Measurements from ENCODE around the gene DNMT1.

The DNMT1 gene

DNA sequence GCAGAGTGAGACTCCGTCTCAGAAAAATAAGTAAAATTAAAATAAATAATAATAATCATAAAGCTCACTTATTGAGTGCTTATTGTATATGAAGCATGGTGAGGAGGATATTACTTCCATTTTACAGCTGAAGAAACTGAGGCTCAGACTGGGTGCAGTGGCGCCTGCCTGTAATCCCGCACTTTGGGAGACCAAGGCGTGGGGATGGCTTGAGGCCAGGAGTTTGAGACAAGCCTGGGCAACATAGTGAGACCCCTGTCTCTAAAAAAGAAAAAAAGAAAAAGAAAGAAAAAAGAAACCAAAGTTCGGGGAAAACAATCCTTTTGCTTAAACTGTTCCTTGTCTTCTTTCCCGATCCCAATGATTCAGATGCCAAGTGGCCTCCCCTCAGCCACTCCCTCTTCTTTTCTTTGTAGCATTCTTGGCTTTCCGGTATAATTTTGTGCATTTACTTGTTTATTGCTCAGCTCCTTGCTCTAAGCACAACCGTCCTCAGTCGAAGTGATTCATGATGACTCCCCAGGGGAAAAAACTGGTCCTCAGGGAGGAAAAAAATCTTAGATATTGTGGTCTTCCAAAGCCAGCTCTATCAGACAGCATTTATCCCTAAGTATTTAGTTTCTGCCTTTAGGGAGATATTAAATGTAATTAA is 74.1 kb downstream of the DNMT1 start:
- H3K4me3 ChIP-seq, result peak overlapping the region in 5 of 7 experiments; percentile 0 to 86 (median 8)
- H3K27ac ChIP-seq, result peak overlapping the region in 18 of 21 experiments; percentile 10 to 96 (median 82)

DNA sequence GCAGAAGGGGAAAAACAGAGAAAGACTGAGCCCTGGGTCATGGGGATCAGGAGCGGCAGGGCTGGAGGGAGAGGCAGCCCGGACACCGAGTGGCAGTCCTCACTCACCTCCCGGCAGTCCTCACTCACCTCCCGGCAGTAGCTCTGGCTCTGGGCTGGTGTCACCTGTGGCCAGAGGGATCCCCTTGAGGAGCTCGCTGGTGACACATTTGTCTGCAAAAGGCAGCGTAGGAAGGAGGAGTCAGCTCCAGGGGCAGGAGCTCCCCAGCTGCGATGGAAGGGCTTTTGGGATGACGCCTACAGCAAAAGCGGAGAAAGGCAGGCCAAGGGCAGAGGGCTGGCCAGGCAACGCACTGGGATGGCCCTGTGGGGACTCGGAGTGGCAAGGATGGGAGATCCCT is 75.8 kb downstream of the DNMT1 start:
- peak overlapping the region; percentile 34 to 97 (median 86) for H3K27ac ChIP-seq
- H3K4me3 ChIP-seq, result peak overlapping the region; percentile 58 to 86 (median 75)

DNA sequence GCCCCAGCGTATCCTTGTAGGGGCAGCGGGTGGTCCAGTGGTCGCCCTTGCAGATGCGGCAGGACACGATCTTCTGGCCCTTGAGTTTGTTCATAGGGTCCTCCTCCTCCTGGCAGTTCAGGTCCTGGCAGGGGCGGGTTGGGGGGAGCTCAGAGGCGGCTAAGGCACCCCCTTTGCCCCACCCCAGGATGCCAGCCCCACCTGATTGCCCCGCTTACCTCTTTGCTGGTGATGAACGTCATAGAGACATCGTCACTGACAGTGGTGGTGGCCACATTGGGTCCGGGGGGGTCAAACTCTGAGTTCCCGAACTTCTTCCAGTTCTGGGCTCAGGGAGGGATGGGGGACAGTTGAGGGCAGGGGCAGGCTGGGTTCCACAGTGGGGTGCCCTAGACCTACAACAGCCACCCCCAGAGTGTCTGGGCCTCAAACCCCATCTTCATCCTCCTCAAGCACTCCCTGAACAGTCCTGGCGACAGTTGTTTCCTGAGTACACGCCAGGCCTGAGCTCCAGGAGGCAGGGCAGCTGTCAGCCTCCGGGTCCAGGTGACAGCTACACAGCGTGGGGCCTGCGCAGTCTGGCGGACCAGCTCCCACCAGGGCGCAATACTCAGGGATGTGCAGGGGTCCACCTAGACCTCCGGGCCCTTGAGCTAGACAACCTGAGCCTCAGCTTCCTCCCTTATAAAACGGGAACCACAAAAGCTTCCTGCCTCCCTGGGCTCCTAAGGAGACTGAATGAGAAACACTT is 77.7 kb downstream of the DNMT1 start:
- Histone ChIP-seq H3K27ac (no peak overlapping the region), H3K4me3 (no peak overlapping the region)

DNA sequence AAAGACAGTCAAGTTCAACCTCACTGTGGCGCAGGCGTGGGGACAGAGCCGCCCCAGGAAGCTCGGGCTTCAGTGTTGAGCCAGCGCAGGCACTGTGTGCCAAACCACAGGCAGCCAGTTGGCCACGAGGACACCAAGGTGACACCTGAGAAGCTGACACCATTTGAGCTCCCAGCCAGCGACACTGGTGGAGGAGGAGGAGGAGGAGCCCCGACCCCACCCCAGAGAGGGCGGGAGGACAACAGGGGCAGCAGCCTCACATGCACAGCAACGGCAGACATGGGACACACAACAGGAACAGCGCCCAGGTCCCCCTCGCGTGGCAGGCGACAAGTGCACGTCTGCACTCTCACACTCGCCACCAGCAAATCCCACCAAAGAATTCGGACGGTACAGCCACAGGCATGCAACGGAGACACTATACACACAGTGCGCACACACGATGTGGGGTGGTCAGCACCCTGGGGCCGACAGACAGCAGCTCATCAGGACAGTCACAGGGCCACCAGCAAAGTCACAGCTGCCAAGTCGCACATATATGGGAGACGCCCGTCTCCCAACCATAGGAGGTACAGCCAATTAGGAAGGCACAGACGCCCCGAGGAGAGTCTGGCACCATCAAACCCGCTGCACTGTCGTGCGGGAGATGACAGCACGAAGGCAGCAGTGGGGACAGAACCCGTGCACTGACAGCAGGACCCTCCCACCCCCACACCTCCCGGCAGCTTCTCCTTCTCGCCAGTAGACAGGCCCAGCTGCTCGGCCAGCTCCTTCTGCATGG is 78.5 kb downstream of the DNMT1 start:
- H3K4me3 ChIP-seq, result no peak overlapping the region
- no peak overlapping the region for H3K27ac ChIP-seq

DNA sequence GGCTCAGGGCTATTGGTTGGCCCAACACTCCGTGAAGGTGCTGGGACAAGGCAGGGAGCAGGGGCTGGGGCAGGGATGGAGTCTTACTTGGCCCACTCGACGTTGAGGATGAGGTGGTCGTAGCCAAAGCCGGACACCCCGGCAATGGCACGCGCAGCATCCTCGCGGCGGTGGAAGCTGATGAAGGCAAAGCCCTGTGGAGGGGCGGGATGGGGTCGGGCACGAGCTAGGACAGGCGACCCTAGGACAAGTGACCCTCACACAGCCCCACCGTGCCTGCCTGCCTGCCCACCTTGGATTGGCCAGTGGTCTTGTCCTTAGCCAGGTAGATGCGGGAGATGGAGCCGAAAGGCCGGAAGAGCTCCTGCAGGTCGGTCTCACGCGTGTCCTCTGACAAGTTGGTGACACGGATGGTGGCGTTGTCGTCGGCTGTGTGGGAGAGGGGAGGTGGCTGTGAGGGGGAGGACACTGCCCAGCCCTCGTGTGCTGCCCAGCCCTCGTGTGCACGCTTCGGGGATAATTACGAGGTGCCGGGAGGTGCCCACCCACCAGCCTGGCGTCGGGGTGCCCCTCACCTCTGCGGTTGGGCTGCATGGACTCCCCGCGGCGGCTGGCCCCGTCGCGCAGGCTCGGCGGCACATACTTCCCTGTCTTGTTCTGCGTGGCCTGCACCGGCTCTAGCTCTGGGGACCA is 79.2 kb downstream of the DNMT1 start:
- Histone ChIP-seq H3K4me3 (no peak overlapping the region), H3K27ac (no peak overlapping the region)

DNA sequence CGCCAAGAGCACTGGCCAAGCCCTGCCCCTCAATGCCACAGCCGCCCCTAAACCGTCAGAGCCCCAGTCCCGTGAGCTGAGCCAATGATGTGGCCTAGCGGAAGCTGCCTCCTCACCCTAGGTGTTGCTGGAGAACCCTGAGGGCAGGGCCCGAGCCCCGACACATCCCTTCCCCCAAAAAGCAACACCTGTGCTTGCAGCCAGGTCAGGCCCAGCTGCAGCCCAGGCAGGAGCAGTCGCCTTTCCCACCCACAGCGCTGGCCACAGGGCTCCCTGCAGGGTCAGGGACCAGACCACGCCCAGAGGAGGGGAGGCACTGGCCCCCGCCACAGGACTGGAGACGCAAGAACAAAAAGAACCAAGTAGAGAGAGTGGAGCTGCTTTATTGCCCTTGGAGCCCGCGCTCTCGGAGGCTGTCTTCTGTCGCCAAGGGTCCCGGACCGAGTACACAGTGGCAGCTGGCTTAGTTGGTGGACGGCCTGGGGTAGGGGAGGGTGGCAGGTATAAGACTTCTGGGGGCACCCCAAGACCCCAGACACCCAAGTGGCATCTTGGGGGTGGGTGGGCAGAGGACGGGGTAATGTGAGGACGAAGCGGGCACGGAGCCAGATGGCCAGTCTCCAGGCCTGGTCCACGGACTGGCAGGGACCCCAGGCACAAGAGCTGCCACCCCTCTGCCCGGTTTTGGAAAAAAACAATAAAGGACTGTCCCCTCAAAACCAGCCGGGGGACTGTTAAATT is 79.9 kb downstream of the DNMT1 start:
- no peak overlapping the region for H3K4me3 ChIP-seq
- H3K27ac ChIP-seq, result no peak overlapping the region

DNA sequence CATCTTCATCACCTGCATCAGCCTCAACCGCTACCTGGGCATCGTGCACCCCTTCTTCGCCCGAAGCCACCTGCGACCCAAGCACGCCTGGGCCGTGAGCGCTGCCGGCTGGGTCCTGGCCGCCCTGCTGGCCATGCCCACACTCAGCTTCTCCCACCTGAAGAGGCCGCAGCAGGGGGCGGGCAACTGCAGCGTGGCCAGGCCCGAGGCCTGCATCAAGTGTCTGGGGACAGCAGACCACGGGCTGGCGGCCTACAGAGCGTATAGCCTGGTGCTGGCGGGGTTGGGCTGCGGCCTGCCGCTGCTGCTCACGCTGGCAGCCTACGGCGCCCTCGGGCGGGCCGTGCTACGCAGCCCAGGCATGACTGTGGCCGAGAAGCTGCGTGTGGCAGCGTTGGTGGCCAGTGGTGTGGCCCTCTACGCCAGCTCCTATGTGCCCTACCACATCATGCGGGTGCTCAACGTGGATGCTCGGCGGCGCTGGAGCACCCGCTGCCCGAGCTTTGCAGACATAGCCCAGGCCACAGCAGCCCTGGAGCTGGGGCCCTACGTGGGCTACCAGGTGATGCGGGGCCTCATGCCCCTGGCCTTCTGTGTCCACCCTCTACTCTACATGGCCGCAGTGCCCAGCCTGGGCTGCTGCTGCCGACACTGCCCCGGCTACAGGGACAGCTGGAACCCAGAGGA is 80.6 kb downstream of the DNMT1 start:
- H3K27ac ChIP-seq, result peak overlapping the region in 5 of 21 experiments; percentile 16 to 75 (median 53)
- H3K4me3 ChIP-seq, result no peak overlapping the region

DNA sequence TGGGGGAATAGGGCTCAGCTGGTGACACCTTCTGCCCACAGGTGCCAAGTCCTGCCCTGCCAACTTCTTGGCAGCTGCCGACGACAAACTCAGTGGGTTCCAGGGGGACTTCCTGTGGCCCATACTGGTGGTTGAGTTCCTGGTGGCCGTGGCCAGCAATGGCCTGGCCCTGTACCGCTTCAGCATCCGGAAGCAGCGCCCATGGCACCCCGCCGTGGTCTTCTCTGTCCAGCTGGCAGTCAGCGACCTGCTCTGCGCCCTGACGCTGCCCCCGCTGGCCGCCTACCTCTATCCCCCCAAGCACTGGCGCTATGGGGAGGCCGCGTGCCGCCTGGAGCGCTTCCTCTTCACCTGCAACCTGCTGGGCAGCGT is 81.2 kb downstream of the DNMT1 start:
- peak overlapping the region in 12 of 21 experiments; percentile 4 to 85 (median 52) for H3K27ac ChIP-seq
- H3K4me3 ChIP-seq, result no peak overlapping the region

DNA sequence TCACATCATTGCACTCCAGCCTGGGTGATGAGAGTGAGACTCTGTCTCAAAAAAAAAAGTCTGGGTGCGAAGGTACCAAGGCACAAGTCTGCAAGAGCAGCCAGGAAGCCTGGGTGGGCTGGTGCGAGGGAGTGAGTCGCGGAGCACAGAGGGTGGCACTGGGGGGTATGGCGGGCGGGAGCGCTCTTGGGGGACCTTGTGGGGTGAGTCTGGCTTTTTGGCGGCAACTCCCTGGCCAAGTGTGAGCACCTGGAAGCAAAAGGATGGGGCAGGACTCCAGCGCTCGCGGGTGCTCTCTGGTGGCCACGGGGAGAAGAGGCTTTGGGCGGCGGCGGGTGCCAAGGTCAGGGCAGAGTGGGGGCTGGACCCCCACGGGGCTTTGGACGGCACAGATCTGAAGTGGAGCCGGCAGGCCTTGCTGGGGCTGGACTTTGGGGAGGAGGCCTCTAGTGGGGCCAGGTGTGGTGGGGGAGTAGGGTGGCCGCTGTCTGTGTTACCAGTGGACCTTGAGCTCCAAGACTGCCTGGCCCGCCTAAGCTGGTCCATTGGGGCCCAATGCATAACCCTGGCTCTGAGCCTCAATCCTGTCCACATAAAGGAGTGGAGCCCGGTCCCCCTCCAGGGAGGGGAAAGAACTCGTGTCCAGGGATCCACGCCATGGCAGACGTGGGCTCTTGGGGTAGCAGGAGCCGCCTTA is 81.7 kb downstream of the DNMT1 start:
- peak overlapping the region in 2 of 7 experiments; percentile 9 to 10 for H3K4me3 ChIP-seq
- H3K27ac ChIP-seq, result peak overlapping the region in 18 of 21 experiments; percentile 4 to 85 (median 52)

DNA sequence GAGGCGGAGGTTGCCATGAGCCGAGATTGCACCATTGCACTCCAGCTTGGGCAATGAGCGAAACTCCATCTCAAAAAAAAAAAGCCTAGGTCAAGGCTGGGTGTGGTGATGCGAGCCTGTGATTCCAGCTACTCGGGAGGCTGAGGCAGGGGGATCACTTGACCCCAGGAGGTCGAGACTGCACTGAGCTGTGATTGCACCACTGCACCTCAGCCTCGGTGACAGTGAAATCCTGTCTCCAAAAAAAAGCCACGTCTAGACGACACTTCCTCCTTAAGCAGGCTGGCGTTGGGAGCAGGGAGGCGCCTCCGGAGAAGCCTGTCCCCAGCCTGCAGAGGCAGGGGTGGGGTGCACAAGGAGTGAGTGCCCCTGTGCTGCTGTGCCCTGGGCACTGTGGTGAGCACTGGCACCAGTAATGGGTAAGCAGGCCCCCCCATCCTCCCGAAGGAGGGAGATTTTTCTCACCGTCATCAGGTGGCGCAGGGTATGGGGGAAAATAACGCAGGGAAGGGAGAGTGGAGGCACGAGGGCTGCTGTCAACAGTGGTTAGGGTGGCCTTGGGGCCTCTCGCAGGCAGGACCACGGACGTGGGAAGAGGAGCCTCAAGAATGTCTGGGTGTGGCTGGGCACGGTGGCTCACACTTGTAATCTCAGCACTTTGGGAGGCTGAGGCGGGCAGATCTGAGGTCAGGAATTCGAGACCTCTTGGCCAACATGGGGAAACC is 82.6 kb downstream of the DNMT1 start:
- H3K4me3 ChIP-seq, result peak overlapping the region in 2 of 7 experiments; percentile 1 to 10
- H3K27ac ChIP-seq, result peak overlapping the region in 18 of 21 experiments; percentile 6 to 85 (median 54)

DNA sequence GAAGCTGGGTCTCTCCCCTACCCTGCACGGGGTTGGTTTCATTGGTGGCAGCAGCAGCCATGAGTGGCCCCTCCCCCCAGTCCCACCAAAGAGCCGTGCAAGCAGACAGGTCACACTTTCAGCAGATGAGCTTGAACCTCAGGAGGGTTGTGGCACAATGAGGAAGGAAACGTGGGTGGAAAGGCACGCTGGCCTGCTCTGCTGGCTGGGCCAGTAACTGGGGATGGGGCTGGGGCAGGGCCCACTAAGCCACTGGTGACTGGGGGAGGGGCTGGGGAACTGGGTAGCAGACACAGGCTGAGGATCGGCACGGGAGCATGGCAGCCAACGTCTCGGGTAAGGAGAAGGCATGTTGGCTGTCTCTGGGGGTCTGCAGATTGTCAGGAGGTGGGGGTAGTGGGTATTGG is 83.3 kb downstream of the DNMT1 start, which contains the start of gene P2RY11:
Gene P2RY11, plus strand, starts transcription at position 289 of the 407 bp plus-strand sequence. Its CDS starts 29 bp downstream, at position 318.
- peak within 1 kb of the TSS in 2 of 7 experiments; percentile 1 to 10 for H3K4me3 ChIP-seq
- H3K27ac ChIP-seq, result peak within 1 kb of the TSS in 18 of 21 experiments; percentile 14 to 85 (median 59)

DNA sequence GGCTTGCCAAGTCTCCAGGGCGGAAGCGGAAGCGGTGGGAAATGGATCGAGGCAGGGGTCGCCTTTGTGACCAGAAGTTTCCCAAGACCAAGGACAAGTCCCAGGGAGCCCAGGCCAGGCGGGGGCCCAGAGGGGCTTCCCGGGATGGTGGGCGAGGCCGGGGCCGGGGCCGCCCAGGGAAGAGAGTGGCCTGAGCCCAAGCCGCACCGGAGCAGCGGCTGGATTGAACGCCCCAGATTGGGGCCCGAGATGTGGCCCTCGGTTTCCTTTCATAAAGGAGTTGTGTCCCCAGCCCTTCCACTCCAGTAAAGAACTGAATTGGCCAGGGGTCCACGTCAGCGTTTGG is 83.8 kb downstream of the DNMT1 start:
- Histone ChIP-seq H3K27ac (peak overlapping the region in 9 of 21 experiments; percentile 15 to 85 (median 67)), H3K4me3 (no peak overlapping the region)

DNA sequence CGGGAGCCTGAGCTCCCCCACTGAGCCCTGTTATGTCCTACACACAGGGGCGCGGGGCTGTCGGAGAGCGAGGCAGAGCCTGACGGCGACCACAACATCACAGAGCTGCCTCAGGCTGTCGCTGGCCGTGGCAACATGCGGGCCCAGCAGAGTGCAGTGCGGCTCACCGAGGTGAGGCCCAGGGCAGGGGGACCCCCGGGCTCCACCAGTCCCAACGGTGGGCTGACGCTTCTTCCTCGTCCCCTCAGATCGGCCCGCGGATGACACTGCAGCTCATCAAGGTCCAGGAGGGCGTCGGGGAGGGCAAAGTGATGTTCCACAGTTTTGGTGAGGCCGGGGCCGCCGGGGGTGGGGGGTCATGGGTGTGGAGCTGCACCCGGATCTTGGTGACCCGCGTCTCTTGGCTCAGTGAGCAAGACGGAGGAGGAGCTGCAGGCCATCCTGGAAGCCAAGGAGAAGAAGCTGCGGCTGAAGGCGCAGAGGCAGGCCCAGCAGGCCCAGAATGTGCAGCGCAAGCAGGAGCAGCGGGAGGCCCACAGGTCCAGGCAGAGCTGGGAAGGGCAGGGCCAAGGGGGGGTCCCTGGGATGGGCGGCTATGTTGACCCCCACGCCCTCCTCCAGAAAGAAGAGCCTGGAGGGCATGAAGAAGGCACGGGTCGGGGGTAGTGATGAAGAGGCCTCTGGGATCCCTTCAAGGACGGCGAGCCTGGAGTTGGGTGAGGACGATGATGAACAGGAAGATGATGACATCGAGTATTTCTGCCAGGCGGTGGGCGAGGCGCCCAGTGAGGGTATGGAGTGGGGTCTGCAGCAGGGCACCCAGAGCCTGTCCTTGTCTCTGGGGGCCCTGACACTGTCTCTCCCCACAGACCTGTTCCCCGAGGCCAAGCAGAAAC is 84.4 kb downstream of the DNMT1 start:
- H3K4me3 ChIP-seq, result no peak overlapping the region

DNA sequence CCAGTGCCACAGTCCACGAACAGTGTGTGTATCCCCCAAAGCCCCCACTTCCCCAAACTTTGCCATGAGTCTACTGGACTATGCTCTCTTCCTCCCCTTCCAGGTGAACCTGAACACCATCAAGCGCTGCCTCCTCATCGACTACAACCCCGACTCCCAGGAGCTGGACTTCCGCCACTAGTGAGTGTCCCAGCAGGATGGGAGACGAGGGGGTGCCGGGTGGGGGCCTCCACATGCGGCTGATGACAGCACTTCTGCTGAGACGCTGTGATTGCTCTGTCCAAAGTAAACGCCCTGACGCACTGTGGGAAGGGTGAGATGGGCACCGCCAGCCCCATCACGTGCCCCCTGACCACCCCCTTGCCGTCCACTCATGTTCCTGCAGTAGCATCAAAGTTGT is 85.2 kb downstream of the DNMT1 start:
- H3K4me3 ChIP-seq, result no peak overlapping the region
- no peak overlapping the region for H3K27ac ChIP-seq

More for the DNA sequence above, 84.4 kb downstream of the DNMT1 start:
- peak overlapping the region in 6 of 21 experiments; percentile 29 to 85 (median 72) for H3K27ac ChIP-seq

DNA sequence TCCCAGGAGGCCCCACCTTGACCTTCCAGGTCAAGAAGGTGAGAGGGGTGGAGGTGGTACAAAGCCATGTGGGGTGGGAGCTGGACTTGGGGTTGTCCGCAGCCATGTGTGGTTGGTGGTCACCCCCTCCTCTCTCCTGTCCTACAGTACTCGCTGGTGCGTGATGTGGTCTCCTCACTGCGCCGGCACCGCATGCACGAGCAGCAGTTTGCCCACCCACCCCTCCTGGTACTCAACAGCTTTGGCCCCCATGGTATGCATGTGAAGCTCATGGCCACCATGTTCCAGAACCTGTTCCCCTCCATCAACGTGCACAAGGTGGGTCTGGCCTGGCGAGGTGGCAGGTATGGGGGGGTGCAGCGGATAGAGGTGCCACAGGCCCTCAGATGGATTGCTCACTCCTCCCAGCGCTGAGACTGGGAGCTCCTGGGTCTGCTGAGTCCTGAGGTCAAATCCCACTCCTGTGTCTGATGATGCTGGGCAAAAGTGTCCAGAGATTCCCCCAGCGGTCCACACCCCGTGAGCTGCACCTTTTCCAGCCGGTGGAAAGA is 86.9 kb downstream of the DNMT1 start:
- no peak overlapping the region for H3K4me3 ChIP-seq

DNA sequence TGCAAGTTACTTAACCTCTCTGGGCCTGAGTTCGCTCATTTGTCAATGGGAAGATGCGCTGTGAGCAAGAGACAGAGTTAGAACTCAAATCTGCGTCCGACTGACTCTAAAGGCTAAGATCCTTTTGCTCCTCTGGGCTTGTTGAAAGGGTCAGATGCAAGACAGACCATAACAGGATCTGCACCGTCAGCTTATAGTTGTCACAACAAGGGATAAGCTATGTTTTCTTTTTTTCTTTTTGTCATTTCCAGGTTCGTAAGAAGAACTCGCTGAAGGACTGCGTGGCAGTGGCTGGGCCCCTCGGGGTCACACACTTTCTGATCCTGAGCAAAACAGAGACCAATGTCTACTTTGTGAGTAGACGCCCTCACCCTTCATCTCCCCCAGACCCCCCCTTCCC is 87.5 kb downstream of the DNMT1 start:
- Histone ChIP-seq H3K4me3 (peak overlapping the region; percentile 51 to 92 (median 83)), H3K27ac (peak overlapping the region in 11 of 21 experiments; percentile 81 to 96 (median 90))

More for the DNA sequence above, 86.9 kb downstream of the DNMT1 start:
- H3K27ac ChIP-seq, result no peak overlapping the region

Measured in skin epidermis (tissue), 12 donors.